Trophoblast cell (in vitro differentiated cells and primary cell): Measurements from ENCODE around the gene IZUMO4.

Source experiments
- DNase-seq, 2 donors: peaks; one replicate each; pipeline ENCODE4 v3.0.0-alpha.2; 2016
- H2AFZ ChIP-seq: 2 replicates; pipeline ENCODE4 v1.6.1; 2013; ENCODE audit warnings: low read length, moderate library complexity, mild to moderate bottlenecking; ENCODE audit not compliant: insufficient read depth, poor library complexity
- H2AK5ac ChIP-seq: 2 replicates; pipeline ENCODE4 v1.6.1; 2013; ENCODE audit warnings: mild to moderate bottlenecking, low read length
- H2BK120ac ChIP-seq: 2 replicates; pipeline ENCODE4 v1.6.1; 2013; ENCODE audit warnings: low read length, mild to moderate bottlenecking, moderate library complexity; ENCODE audit not compliant: insufficient read depth, poor library complexity
- H2BK12ac ChIP-seq: 2 replicates; pipeline ENCODE4 v1.6.1; 2013; ENCODE audit warnings: mild to moderate bottlenecking, low read length, moderate library complexity
- H2BK5ac ChIP-seq: 2 replicates; pipeline ENCODE4 v1.6.1; 2013; ENCODE audit warnings: low read length, low read depth, moderate library complexity, mild to moderate bottlenecking; ENCODE audit not compliant: poor library complexity
- H3K14ac ChIP-seq: 2 replicates; pipeline ENCODE4 v1.6.1; 2013; ENCODE audit warnings: mild to moderate bottlenecking, low read length
- H3K18ac ChIP-seq: 2 replicates; pipeline ENCODE4 v1.6.1; 2013; ENCODE audit warnings: mild to moderate bottlenecking, low read length
- H3K23ac ChIP-seq: 2 replicates; pipeline ENCODE4 v1.6.1; 2013; ENCODE audit warnings: low read length
- H3K27ac ChIP-seq: 2 replicates; pipeline ENCODE4 v1.5.1; 2013; ENCODE audit warnings: low read depth, mild to moderate bottlenecking, inconsistent platforms, low read length, moderate library complexity
- H3K27me3 ChIP-seq: 2 replicates; pipeline ENCODE4 v1.6.1; 2013; ENCODE audit warnings: inconsistent platforms, mild to moderate bottlenecking, low read length, moderate library complexity; ENCODE audit not compliant: insufficient read depth
- H3K36me3 ChIP-seq, 2 experiments: 1 replicate in 1 of 2; 2 replicates in 1 of 2; pipeline ENCODE4 v1.6.1; 2013; ENCODE audit warnings: low read length in 2 of 2, mild to moderate bottlenecking in 2 of 2, moderate library complexity in 1 of 2; ENCODE audit not compliant: insufficient read depth in 2 of 2, control insufficient read depth in 1 of 2
- H3K4ac ChIP-seq: 2 replicates; pipeline ENCODE4 v1.6.1; 2013; ENCODE audit warnings: low read depth, mild to moderate bottlenecking, low read length, moderate library complexity
- H3K4me1 ChIP-seq, 2 experiments: 1 replicate in 1 of 2; 2 replicates in 1 of 2; pipeline ENCODE4 v1.6.1; 2013; ENCODE audit warnings: low read length in 2 of 2, mild to moderate bottlenecking in 2 of 2, moderate library complexity in 1 of 2; ENCODE audit not compliant: insufficient read depth in 2 of 2, control insufficient read depth in 1 of 2
- H3K4me2 ChIP-seq: 2 replicates; pipeline ENCODE4 v1.6.1; 2013; ENCODE audit warnings: inconsistent platforms, mild to moderate bottlenecking, low read length, moderate library complexity
- H3K4me3 ChIP-seq: 2 replicates; pipeline ENCODE4 v1.5.1; 2013; ENCODE audit warnings: mild to moderate bottlenecking, low read depth, low read length, inconsistent platforms
- H3K79me1 ChIP-seq: one replicate; pipeline ENCODE4 v1.6.1; 2013; ENCODE audit warnings: low read length
- H3K79me2 ChIP-seq: 2 replicates; pipeline ENCODE4 v1.6.1; 2013; ENCODE audit warnings: low read length, mild to moderate bottlenecking; ENCODE audit not compliant: control insufficient read depth, insufficient read depth, poor library complexity
- H3K9ac ChIP-seq: 2 replicates; pipeline ENCODE4 v1.6.1; 2013; ENCODE audit warnings: mild to moderate bottlenecking, low read length
- H3K9me3 ChIP-seq: 2 replicates; pipeline ENCODE4 v1.6.1; 2013; ENCODE audit warnings: low read depth, mild to moderate bottlenecking, control low read depth, inconsistent platforms, low read length; ENCODE audit not compliant: insufficient read depth
- H4K12ac ChIP-seq: 2 replicates; pipeline ENCODE4 v1.6.1; 2013; ENCODE audit warnings: low read depth, mild to moderate bottlenecking, low read length, moderate library complexity
- H4K8ac ChIP-seq: 2 replicates; pipeline ENCODE4 v1.6.1; 2013; ENCODE audit warnings: low read depth, mild to moderate bottlenecking, low read length, moderate library complexity
- H4K91ac ChIP-seq: one replicate; pipeline ENCODE4 v1.6.1; 2013; ENCODE audit warnings: low read depth, mild to moderate bottlenecking, low read length, moderate library complexity
- WGBS: extraction: QIAGEN DNeasy Blood & Tissue Kit; methylation state at CpG from one replicate; pipeline ENCODE4 v1.1.7; 2013; ENCODE audit warnings: missing lambda C conversion rate; ENCODE audit not compliant: insufficient read length, insufficient coverage; ENCODE audit errors: extremely low coverage; 5-methylcytosine and 5-hydroxymethylcytosine counted together

Gene IZUMO4

DNA sequence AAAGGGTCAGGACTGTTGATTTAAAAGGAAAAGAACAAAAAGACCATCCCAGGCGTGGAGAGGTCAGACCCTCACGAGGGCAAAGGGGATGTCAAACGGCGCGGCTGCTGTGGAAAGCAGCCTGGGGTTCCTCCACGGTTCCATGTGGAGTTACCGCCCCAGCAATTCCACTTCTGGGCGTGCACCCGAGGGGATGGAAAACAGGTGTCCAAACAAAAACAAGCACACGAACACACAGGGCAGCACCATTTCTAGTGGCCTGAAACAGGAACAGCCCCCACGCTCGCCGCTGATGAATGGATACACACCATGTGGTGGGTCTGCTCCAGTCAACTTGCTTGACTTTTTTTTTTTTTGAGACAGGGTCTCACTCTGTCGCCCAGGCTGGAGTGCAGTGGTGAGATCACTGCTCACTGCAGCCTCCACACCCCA lies 43.4 kb downstream of the IZUMO4 start:
- Histone ChIP-seq H4K12ac (no peak overlapping the region), H3K4ac (peak overlapping the region; percentile 81), H3K4me1 (no peaks in the 10 kb centered on the region), H3K79me1 (no peaks in the 10 kb centered on the region), H3K14ac (no peak overlapping the region), H3K27me3 (no peaks in the 10 kb centered on the region), H2BK5ac (no peak overlapping the region), H4K91ac (no peak overlapping the region), H3K9me3 (peaks cover 1% of the 10 kb centered on the region), H3K27ac (no peak overlapping the region), H2BK120ac (no peak overlapping the region), H3K4me2 (no peak overlapping the region), H4K8ac (no peak overlapping the region), H3K79me2 (peaks cover 16% of the 10 kb centered on the region), H3K4me3 (no peak overlapping the region), H3K23ac (no peak overlapping the region), H3K18ac (no peak overlapping the region), H3K36me3 (peaks cover 50 to 54% of the 10 kb centered on the region in 2 experiments), H2BK12ac (no peak overlapping the region), H3K9ac (no peak overlapping the region), H2AK5ac (no peak overlapping the region), H2AFZ (no peak overlapping the region)
- WGBS, result no CpG with 5 or more reads among the region's 14 CpGs
- no peak for DNase-seq

DNA sequence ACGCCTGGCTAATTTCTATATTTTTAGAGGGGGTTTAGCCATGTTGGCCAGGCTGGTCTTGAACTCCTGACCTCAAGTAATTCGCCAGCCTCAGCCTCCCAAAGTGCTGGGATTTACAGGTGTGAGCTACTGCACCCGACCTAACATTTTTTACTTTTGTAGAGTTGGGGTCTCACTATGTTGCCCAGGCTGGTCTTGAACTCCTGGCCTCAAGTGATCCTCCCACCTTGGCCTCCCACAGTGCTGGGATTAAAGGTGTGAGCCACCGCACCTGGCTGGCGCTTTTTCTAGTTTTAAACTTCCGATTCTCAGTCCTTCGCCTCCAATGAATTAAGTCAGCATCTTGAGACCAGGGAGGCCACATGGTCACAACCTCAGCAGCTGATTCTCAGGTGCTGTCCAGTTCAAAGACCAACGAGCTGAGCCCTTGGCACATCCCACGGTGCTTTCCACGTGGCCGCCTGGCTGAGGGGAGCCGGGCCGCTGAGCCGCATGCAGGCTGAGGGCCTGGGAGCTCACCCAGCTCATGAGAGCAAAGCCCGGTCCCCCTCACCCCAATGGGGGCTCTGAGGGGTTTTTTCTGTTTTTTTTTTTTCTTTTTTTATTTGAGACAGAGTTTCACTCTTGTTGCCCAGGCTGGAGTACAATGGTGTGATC lies 45.6 kb downstream of the IZUMO4 start:
- Histone ChIP-seq H2AK5ac (no peak overlapping the region), H3K4me3 (no peak overlapping the region), H3K4ac (peak overlapping the region; percentile 50), H2BK120ac (no peak overlapping the region), H4K91ac (no peak overlapping the region), H3K79me1 (no peaks in the 10 kb centered on the region), H2BK5ac (no peak overlapping the region), H3K14ac (no peak overlapping the region), H3K23ac (no peak overlapping the region), H3K4me1 (no peaks in the 10 kb centered on the region), H4K12ac (no peak overlapping the region), H3K27me3 (no peaks in the 10 kb centered on the region), H3K9me3 (no peaks in the 10 kb centered on the region), H3K9ac (no peak overlapping the region), H3K79me2 (peaks cover 26% of the 10 kb centered on the region), H3K18ac (no peak overlapping the region), H4K8ac (no peak overlapping the region), H3K36me3 (peaks cover 45 to 47% of the 10 kb centered on the region in 2 experiments), H2BK12ac (no peak overlapping the region), H3K27ac (no peak overlapping the region), H2AFZ (no peak overlapping the region), H3K4me2 (no peak overlapping the region)
- no CpG with 5 or more reads among the region's 15 CpGs for whole genome bisulfite sequencing
- DNase-seq, result no peak

GRCh38 chr19:2144190-2144589 lies 47.5 kb downstream of the IZUMO4 start:
- H4K12ac ChIP-seq, result no peak overlapping the region
- H3K18ac ChIP-seq, result no peak overlapping the region
- H3K27ac ChIP-seq, result no peak overlapping the region
- WGBS, result no CpG with 5 or more reads among the region's 15 CpGs
- no peak overlapping the region for H2AK5ac ChIP-seq
- no peaks in the 10 kb centered on the region for H3K79me1 ChIP-seq
- no peak overlapping the region for H4K8ac ChIP-seq
- H3K36me3 ChIP-seq, result peaks cover 32 to 37% of the 10 kb centered on the region in 2 experiments
- no peak overlapping the region for H2BK12ac ChIP-seq
- no peak overlapping the region for H3K14ac ChIP-seq
- no peak overlapping the region for H2AFZ ChIP-seq
- H3K9ac ChIP-seq, result no peak overlapping the region
- DNase-seq, result no peak
- H2BK5ac ChIP-seq, result no peak overlapping the region
- H2BK120ac ChIP-seq, result no peak overlapping the region
- no peaks in the 10 kb centered on the region for H3K4me1 ChIP-seq
- H3K79me2 ChIP-seq, result peaks cover 37% of the 10 kb centered on the region
- H3K9me3 ChIP-seq, result no peaks in the 10 kb centered on the region
- H3K4me3 ChIP-seq, result no peak overlapping the region
- peak overlapping the region; percentile 28 for H3K4ac ChIP-seq
- H3K27me3 ChIP-seq, result no peaks in the 10 kb centered on the region
- H3K4me2 ChIP-seq, result no peak overlapping the region
- no peak overlapping the region for H3K23ac ChIP-seq
- no peak overlapping the region for H4K91ac ChIP-seq

- WGBS, result no CpG with 5 or more reads among the region's 16 CpGs
- no peak overlapping the region for H2AFZ ChIP-seq
Observed at GRCh38 chr19:2145831-2146241, 49.1 kb downstream of the IZUMO4 start.

More at GRCh38 chr19:2145831-2146241, 49.1 kb downstream of the IZUMO4 start:
- Histone ChIP-seq H3K27me3 (no peaks in the 10 kb centered on the region), H2BK5ac (no peak overlapping the region), H3K4me3 (no peak overlapping the region), H3K14ac (no peak overlapping the region), H3K4ac (peak overlapping the region; percentile 80), H2BK12ac (no peak overlapping the region), H3K4me1 (peaks cover 8 to 11% of the 10 kb centered on the region in 2 experiments), H3K79me2 (peaks cover 46% of the 10 kb centered on the region), H4K91ac (no peak overlapping the region), H4K8ac (no peak overlapping the region), H2AK5ac (no peak overlapping the region), H3K79me1 (peaks cover 4% of the 10 kb centered on the region), H3K9ac (no peak overlapping the region), H3K4me2 (no peak overlapping the region), H3K23ac (no peak overlapping the region), H3K9me3 (no peaks in the 10 kb centered on the region), H3K36me3 (peaks cover 21 to 24% of the 10 kb centered on the region in 2 experiments), H3K27ac (no peak overlapping the region), H2BK120ac (no peak overlapping the region), H4K12ac (no peak overlapping the region), H3K18ac (no peak overlapping the region)
- DNase-seq, result no peak
